ENCODE results near the gene ADAM12. TPM values are rescaled to one million over a fixed set of nuclear protein-coding genes. Genes with fewer than 3 reads are reported as not detected.

ADAM12 gene
- total RNA-seq, 1 experiment from 2014 or later = not detected

GRCh38 chr10:125999694-126000093 lies 388.6 kb downstream of the ADAM12 start:
- H3K36me3 ChIP-seq (ENCODE audit: control insufficient read depth in 1 of 2, insufficient read depth in 2 of 2, low read length in 2 of 2) = no peaks in the 10 kb centered on the region
- H2AFZ ChIP-seq (ENCODE audit: low read depth, low read length, poor library complexity, severe bottlenecking) = no peak overlapping the region
- no peaks in the 10 kb centered on the region for H4K20me1 ChIP-seq (ENCODE audit: insufficient read depth)
- H3K4me1 ChIP-seq (ENCODE audit: control insufficient read depth in 1 of 2, insufficient read depth in 2 of 2, low read length in 2 of 2) = no peaks in the 10 kb centered on the region
- DNase-seq (ENCODE audit: low read depth, low spot score) (no peak), ATAC-seq (no peak)
- CTCF ChIA-PET = no interaction called here
- no peak overlapping the region for H3K27ac ChIP-seq (ENCODE audit: low read depth, low read length)
- H3K27me3 ChIP-seq (ENCODE audit: insufficient read depth, low read length) = no peaks in the 10 kb centered on the region
- no peak overlapping the region for H3K4me3 ChIP-seq (replicated peaks in 1 of 2; ENCODE audit: low read depth in 1 of 2, low read length in 2 of 2)
- no peaks in the 10 kb centered on the region for H3K9me3 ChIP-seq (ENCODE audit: control insufficient read depth in 1 of 2, insufficient read depth in 1 of 2, low read depth in 1 of 2, low read length in 2 of 2)
- no peak overlapping the region for H3K9ac ChIP-seq (ENCODE audit: low read length)
- H3K4me2 ChIP-seq (ENCODE audit: low read length) = no peak overlapping the region
- POLR2A ChIA-PET = no interaction called here
- no peaks in the 10 kb centered on the region for H3K79me2 ChIP-seq (ENCODE audit: insufficient read depth, low read length)
- no peaks in the 10 kb centered on the region for H3K9me2 ChIP-seq (ENCODE audit: insufficient read depth)
- RAD21 ChIA-PET (ENCODE audit: low non-redundant PET in 1 of 2, low total read pairs in 2 of 2, uncharacterized antibody in 2 of 2, unreplicated experiment in 2 of 2) = no interaction called here
- intact Hi-C loops (cut with micrococcal nuclease) = no loop called here
- BruUV-seq (replicated peaks) = no TSS peak
- no peak for TF ChIP-seq REST (IDR thresholded peaks at IDR 0.05; ENCODE audit: low read depth)
- no peak for TF ChIP-seq FOSL1 (IDR thresholded peaks at IDR 0.05; ENCODE audit: low read depth)
- TF ChIP-seq MAX (IDR thresholded peaks at IDR 0.05) = no peak
- TF ChIP-seq ELF1 (IDR thresholded peaks at IDR 0.05; ENCODE audit: borderline replicate concordance, low read depth) = no peak
- no peak for TF ChIP-seq JUND (IDR thresholded peaks at IDR 0.05)
- TF ChIP-seq YY1 (IDR thresholded peaks at IDR 0.05; ENCODE audit: extremely low read depth, insufficient replicate concordance, low read depth, low read length) = no peak
- no peak for TF ChIP-seq EZH2phosphoT487 (IDR thresholded peaks at IDR 0.05; ENCODE audit: borderline replicate concordance)
- TF ChIP-seq ZNF274 (IDR thresholded peaks at IDR 0.05; ENCODE audit: low read depth, low read length) = no peak
- no peak for TF ChIP-seq SRF (IDR thresholded peaks at IDR 0.05; ENCODE audit: low read depth)
- TF ChIP-seq CTCF (IDR thresholded peaks at IDR 0.05 in 2 of 3, conservative IDR thresholded peaks at IDR 0.05 in 1 of 3; ENCODE audit: borderline replicate concordance in 1 of 3, insufficient read depth in 1 of 3, low read depth in 2 of 3, low read length in 2 of 3) = no peak
- TF ChIP-seq EZH2 (IDR thresholded peaks at IDR 0.05) = no peak
- TF ChIP-seq ZBTB33 (IDR thresholded peaks at IDR 0.05; ENCODE audit: extremely low read depth, insufficient replicate concordance, low read length) = no peak
- TF ChIP-seq SP1 (IDR thresholded peaks at IDR 0.05; ENCODE audit: low read depth) = no peak
- no peak for TF ChIP-seq POLR2AphosphoS5 (IDR thresholded peaks at IDR 0.05; ENCODE audit: low read depth, low read length)
- TF ChIP-seq ATF3 (IDR thresholded peaks at IDR 0.05) = no peak
- TF ChIP-seq RAD21 (IDR thresholded peaks at IDR 0.05; ENCODE audit: low read depth) = no peak
- no peak for TF ChIP-seq CEBPB (IDR thresholded peaks at IDR 0.05; ENCODE audit: low read depth)
